Keratinocyte (primary cell): ENCODE data around the gene ZDHHC18. TPM values are rescaled to one million over a fixed set of nuclear protein-coding genes. Genes with fewer than 3 reads are reported as not detected.

Source experiments
- DNase-seq: peaks from one replicate; pipeline ENCODE4 v3.0.0-alpha.2; 2011; ENCODE audit warnings: low read depth, missing footprints, low spot score
- FAIRE-seq: peaks from 2 replicates; lab custom pipeline; 2011; peaks lifted over from hg19 to GRCh38; lab: Jason Lieb, UNC
- H2AFZ ChIP-seq: 2 replicates; pipeline ENCODE4 v1.6.0; 2012; ENCODE audit warnings: low read length, control low read depth, inconsistent platforms; ENCODE audit not compliant: control insufficient read depth
- H3K27ac ChIP-seq: 2 replicates; pipeline ENCODE4 v1.5.1; 2011; ENCODE audit warnings: low read length; ENCODE audit not compliant: control insufficient read depth, insufficient read depth
- H3K27me3 ChIP-seq: 3 replicates; pipeline ENCODE4 v1.6.0; 2011; ENCODE audit warnings: low read length; ENCODE audit not compliant: control insufficient read depth, insufficient read depth; ENCODE audit errors: extremely low read depth
- H3K36me3 ChIP-seq, 2 experiments: 2 replicates in 1 of 2; 3 replicates in 1 of 2; pipeline ENCODE4 v1.5.1; 2011; ENCODE audit warnings: low read length in 2 of 2, mild to moderate bottlenecking in 1 of 2; ENCODE audit not compliant: control insufficient read depth in 2 of 2, insufficient read depth in 2 of 2; ENCODE audit errors: extremely low read depth in 1 of 2
- H3K4me1 ChIP-seq: 3 replicates; pipeline ENCODE4 v1.5.1; 2011; ENCODE audit warnings: low read length; ENCODE audit not compliant: control insufficient read depth, insufficient read depth; ENCODE audit errors: extremely low read depth
- H3K4me2 ChIP-seq: 3 replicates; pipeline ENCODE4 v1.6.0; 2011; ENCODE audit warnings: low read depth, low read length; ENCODE audit not compliant: control insufficient read depth, insufficient read depth; ENCODE audit errors: extremely low read depth
- H3K4me3 ChIP-seq, 3 experiments: fragments of 200-600 bp in 1 of 3; sonication (generic) in 1 of 3; 2 replicates in 2 of 3; 3 replicates in 1 of 3; pipeline ENCODE4 v1.5.1; 2011 to 2016; ENCODE audit warnings: low read length in 3 of 3, mild to moderate bottlenecking in 3 of 3, control low read depth in 2 of 3, inconsistent platforms in 1 of 3, low read depth in 1 of 3, mixed read lengths in 1 of 3, mixed run types in 1 of 3, moderate library complexity in 1 of 3; ENCODE audit not compliant: control insufficient read depth in 2 of 3, insufficient read depth in 2 of 3; ENCODE audit errors: extremely low read depth in 1 of 3
- H3K79me2 ChIP-seq: 2 replicates; pipeline ENCODE4 v1.6.0; 2012; ENCODE audit warnings: low read length; ENCODE audit not compliant: control insufficient read depth, insufficient read depth
- H3K9ac ChIP-seq: 3 replicates; pipeline ENCODE4 v1.6.0; 2011; ENCODE audit warnings: low read length; ENCODE audit not compliant: control insufficient read depth, insufficient read depth; ENCODE audit errors: extremely low read depth
- H3K9me1 ChIP-seq: 3 replicates; pipeline ENCODE4 v1.6.0; 2011; ENCODE audit warnings: low read length; ENCODE audit not compliant: control insufficient read depth, insufficient read depth; ENCODE audit errors: extremely low read depth
- H3K9me3 ChIP-seq: 2 replicates; pipeline ENCODE4 v1.5.1; 2012; ENCODE audit warnings: low read depth, low read length; ENCODE audit not compliant: control insufficient read depth
- H4K20me1 ChIP-seq: 3 replicates; pipeline ENCODE4 v1.6.0; 2011; ENCODE audit warnings: low read length; ENCODE audit not compliant: control insufficient read depth, insufficient read depth; ENCODE audit errors: extremely low read depth
- EZH2 ChIP-seq: IDR thresholded peaks from one replicate; pipeline ENCODE4 v1.6.1; 2012; ENCODE audit warnings: inconsistent platforms, mild to moderate bottlenecking, low read length, moderate library complexity
- dilution Hi-C: fragments of 300-500 bp; cut with MboI; formaldehyde crosslinking; loops from one replicate; pipeline ENCODE4 v1.7.0; 2020; ENCODE audit warnings: low sequenced_read_pairs; ENCODE audit not compliant: extremely low pct_ligation_motif_present
- polyA plus RNA-seq, 5 experiments: library from polyadenylated mRNA; depleted of rRNA in 3 of 5; stranded (reverse) in 3 of 5; stranded (forward) in 1 of 5; unstranded in 1 of 5; fragments of >200 nt; gene quantifications; 1 replicate in 1 of 5; 2 replicates in 3 of 5; 3 replicates in 1 of 5; pipeline versions ENCODE4 v1.2.1 to v1.2.3, GENCODE V29; 2011 to 2012; ENCODE audit warnings: missing spikeins in 2 of 5, low read depth in 1 of 5, low replicate concordance in 1 of 5
- TF ChIP-seq, protein P1 (sequence below), 3 experiments: IDR thresholded peaks in 1 of 3; conservative IDR thresholded peaks in 1 of 3; optimal IDR thresholded peaks in 1 of 3; 2 replicates in 2 of 3; 3 replicates in 1 of 3; pipeline versions ENCODE3 to v1.5.1; 2011; ENCODE audit warnings: low read length in 3 of 3, mild to moderate bottlenecking in 3 of 3, moderate library complexity in 2 of 3, control low read depth in 1 of 3, inconsistent platforms in 1 of 3; ENCODE audit not compliant: insufficient read depth in 2 of 3; ENCODE audit errors: extremely low read depth in 1 of 3

Gene ZDHHC18
- polyA plus RNA-seq, 1 donor (not counting 4 experiments of a cell fraction or from before 2014, with no cell fraction given): 18.1 TPM

GRCh38 chr1:26857473-26858060 lies 31.1 kb downstream of the ZDHHC18 start:
- DNase-seq (no peak), FAIRE-seq (no peak)
- Histone ChIP-seq H4K20me1 (no peaks in the 10 kb centered on the region), H3K27ac (peak overlapping the region; percentile 100), H2AFZ (no peak overlapping the region), H3K9me1 (no peaks in the 10 kb centered on the region), H3K4me3 (peak overlapping the region in 1 of 3 experiments; percentile 23), H3K27me3 (no peaks in the 10 kb centered on the region), H3K9ac (peak overlapping the region; percentile 93), H3K4me2 (peak overlapping the region; percentile 76), H3K36me3 (peaks cover 0 to 13% of the 10 kb centered on the region in 2 experiments), H3K9me3 (no peaks in the 10 kb centered on the region), H3K79me2 (no peaks in the 10 kb centered on the region), H3K4me1 (peaks cover 99% of the 10 kb centered on the region)
- dilution Hi-C loops: no loop called here
- TF ChIP-seq EZH2: no peak
- TF ChIP-seq, protein P1, sequence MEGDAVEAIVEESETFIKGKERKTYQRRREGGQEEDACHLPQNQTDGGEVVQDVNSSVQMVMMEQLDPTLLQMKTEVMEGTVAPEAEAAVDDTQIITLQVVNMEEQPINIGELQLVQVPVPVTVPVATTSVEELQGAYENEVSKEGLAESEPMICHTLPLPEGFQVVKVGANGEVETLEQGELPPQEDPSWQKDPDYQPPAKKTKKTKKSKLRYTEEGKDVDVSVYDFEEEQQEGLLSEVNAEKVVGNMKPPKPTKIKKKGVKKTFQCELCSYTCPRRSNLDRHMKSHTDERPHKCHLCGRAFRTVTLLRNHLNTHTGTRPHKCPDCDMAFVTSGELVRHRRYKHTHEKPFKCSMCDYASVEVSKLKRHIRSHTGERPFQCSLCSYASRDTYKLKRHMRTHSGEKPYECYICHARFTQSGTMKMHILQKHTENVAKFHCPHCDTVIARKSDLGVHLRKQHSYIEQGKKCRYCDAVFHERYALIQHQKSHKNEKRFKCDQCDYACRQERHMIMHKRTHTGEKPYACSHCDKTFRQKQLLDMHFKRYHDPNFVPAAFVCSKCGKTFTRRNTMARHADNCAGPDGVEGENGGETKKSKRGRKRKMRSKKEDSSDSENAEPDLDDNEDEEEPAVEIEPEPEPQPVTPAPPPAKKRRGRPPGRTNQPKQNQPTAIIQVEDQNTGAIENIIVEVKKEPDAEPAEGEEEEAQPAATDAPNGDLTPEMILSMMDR (optimal IDR thresholded peaks at IDR 0.05 in 1 of 3, IDR thresholded peaks at IDR 0.05 in 1 of 3, conservative IDR thresholded peaks at IDR 0.05 in 1 of 3; ENCODE audit: extremely low read depth in 1 of 3, insufficient read depth in 2 of 3, low read length in 3 of 3): no peak

- TF ChIP-seq EZH2: no peak
- TF ChIP-seq, protein P1 (optimal IDR thresholded peaks at IDR 0.05 in 1 of 3, IDR thresholded peaks at IDR 0.05 in 1 of 3, conservative IDR thresholded peaks at IDR 0.05 in 1 of 3; ENCODE audit: extremely low read depth in 1 of 3, insufficient read depth in 2 of 3, low read length in 3 of 3): peak in 2 of 3 experiments; percentile 1 to 26
- Histone ChIP-seq H3K27me3 (no peaks in the 10 kb centered on the region), H3K9me3 (no peaks in the 10 kb centered on the region), H3K36me3 (peaks cover 1 to 13% of the 10 kb centered on the region in 2 experiments), H3K4me3 (peak overlapping the region in 2 of 3 experiments; percentile 23 to 24), H3K79me2 (peaks cover 2% of the 10 kb centered on the region), H2AFZ (no peak overlapping the region), H4K20me1 (peaks cover under 1% of the 10 kb centered on the region), H3K9me1 (no peaks in the 10 kb centered on the region), H3K4me2 (peak overlapping the region; percentile 76), H3K4me1 (peaks cover 94% of the 10 kb centered on the region), H3K9ac (peak overlapping the region; percentile 93), H3K27ac (peak overlapping the region; percentile 100)
- FAIRE-seq (peak; percentile 98), DNase-seq (no peak)
- dilution Hi-C loops: no loop called here
These were observed 31.7 kb downstream of the ZDHHC18 start for GRCh38 chr1:26858160-26858559.
